Panc1 (cell line): ENCODE measurements around the gene CNGA4. TPM values are rescaled to one million over a fixed set of nuclear protein-coding genes. Genes with fewer than 3 reads are reported as not detected.

Experiments
- ATAC-seq: fragments of 200-7000 bp; cut with Tn5 transposase; 2 replicates; pipeline ENCODE4 v1.9.1; 2020; ENCODE audit warnings: mild to moderate bottlenecking, moderate library complexity
- BruUV-seq: library from RNA; stranded (reverse); fragments of 400-500 nt; replicated peaks from 2 replicates; lab custom pipeline; 2021; lab: Mats Ljungman, UMichigan
- CTCF ChIA-PET: fragments of 300-600 bp; sonication (Branson Sonifier 250); formaldehyde crosslinking; loops from one replicate; lab custom pipeline; 2022; ENCODE audit warnings: antibody characterized with exemption; lab: Charles Lee
- POLR2A ChIA-PET: fragments of 300-600 bp; sonication (Branson Sonifier 250); formaldehyde crosslinking; loops from one replicate; lab custom pipeline; 2022; ENCODE audit warnings: antibody characterized with exemption; lab: Charles Lee
- DNase-seq: peaks from one replicate; pipeline ENCODE4 v3.0.0-alpha.2; 2010; ENCODE audit warnings: low read depth, low spot score
- H3K27ac ChIP-seq: 2 replicates; pipeline ENCODE4 v1.5.1; 2011; ENCODE audit warnings: mild to moderate bottlenecking, low read length, inconsistent platforms
- H3K27me3 ChIP-seq: fragments of 200-500 bp; sonication (Bioruptor generic); 2 replicates; pipeline ENCODE4 v1.6.0; 2014; ENCODE audit warnings: low read length, inconsistent platforms; ENCODE audit not compliant: control insufficient read depth, insufficient read depth
- H3K36me3 ChIP-seq: fragments of 200-500 bp; sonication (Bioruptor generic); 2 replicates; pipeline ENCODE4 v1.5.1; 2014; ENCODE audit warnings: inconsistent platforms, mild to moderate bottlenecking, low read length, moderate library complexity; ENCODE audit not compliant: control insufficient read depth, insufficient read depth
- H3K4me1 ChIP-seq: 2 replicates; pipeline ENCODE4 v1.5.1; 2011; ENCODE audit warnings: inconsistent platforms, mild to moderate bottlenecking, low read length, moderate library complexity; ENCODE audit not compliant: control insufficient read depth, insufficient read depth
- H3K4me3 ChIP-seq, 2 experiments: 2 replicates each; pipeline ENCODE4 v1.5.1; 2011 to 2012; ENCODE audit warnings: low read depth in 2 of 2, low read length in 2 of 2, mild to moderate bottlenecking in 2 of 2, inconsistent platforms in 1 of 2, moderate library complexity in 1 of 2
- H3K9me3 ChIP-seq: fragments of 200-500 bp; sonication (Bioruptor generic); 2 replicates; pipeline ENCODE4 v1.5.1; 2014; ENCODE audit warnings: low read depth, mild to moderate bottlenecking, inconsistent platforms, low read length, moderate library complexity; ENCODE audit not compliant: control insufficient read depth, insufficient read depth
- POLR2AphosphoS5 ChIP-seq: IDR thresholded peaks from 2 replicates; pipeline ENCODE4 v1.6.1; 2012; ENCODE audit warnings: mild to moderate bottlenecking, low read depth, low read length, moderate library complexity
- REST ChIP-seq, 2 experiments: IDR thresholded peaks; 2 replicates each; pipeline ENCODE4 v1.6.1; 2011 to 2012; ENCODE audit warnings: low read depth in 2 of 2, control low read depth in 1 of 2, low read length in 1 of 2, mild to moderate bottlenecking in 1 of 2, moderate library complexity in 1 of 2; ENCODE audit not compliant: insufficient read depth in 1 of 2
- SIN3A ChIP-seq: IDR thresholded peaks from 2 replicates; pipeline ENCODE4 v1.6.1; 2012; ENCODE audit warnings: low read depth, mild to moderate bottlenecking, low read length, moderate library complexity, borderline replicate concordance; ENCODE audit not compliant: insufficient read depth
- TCF7L2 ChIP-seq: IDR thresholded peaks from 2 replicates; pipeline ENCODE4 v1.6.1; 2011; ENCODE audit warnings: mild to moderate bottlenecking, low read depth, low read length, inconsistent platforms
- in situ Hi-C: cut with HindIII; loops from 2 replicates; pipeline ENCODE4 v1.10.0; 2016; ENCODE audit warnings: low sequenced_read_pairs, low pct_unique_long_range_greater_than_20kb
- intact Hi-C: fragments of 100-400 bp; cut with micrococcal nuclease; formaldehyde crosslinking; loops from one replicate; pipeline ENCODE4 v1.10.0; 2022; ENCODE audit not compliant: unreplicated experiment
- total RNA-seq: library from RNA; stranded (reverse); gene quantifications from one replicate; pipeline ENCODE4 v1.2.1, GENCODE V29; 2021; ENCODE audit not compliant: unreplicated experiment
- TF ChIP-seq, protein P1 (sequence below): fragments of 450-650 bp; IDR thresholded peaks from 2 replicates; pipeline ENCODE4 v1.5.1; 2017; ENCODE audit warnings: mild to moderate bottlenecking

The CNGA4 gene
- total RNA-seq, 1 experiment from 2014 or later, result 0.62 TPM

GRCh38 chr11:6202041-6202440, 36.8 kb upstream of the CNGA4 start:
- Histone ChIP-seq H3K4me3 (no peak overlapping the region), H3K27ac (no peak overlapping the region), H3K36me3 (no peaks in the 10 kb centered on the region; the same call in 1 of the 2 replicates), H3K9me3 (no peaks in the 10 kb centered on the region), H3K4me1 (no peaks in the 10 kb centered on the region), H3K27me3 (no peaks in the 10 kb centered on the region)
- no peak for DNase-seq
- POLR2A ChIA-PET, result no interaction called here
- CTCF ChIA-PET, result no interaction called here
- intact Hi-C loops (no loop called here), in situ Hi-C loops (no loop called here)
- no TSS peak for BruUV-seq
- ATAC-seq, result no peak
- no peak for TF ChIP-seq TCF7L2

DNA sequence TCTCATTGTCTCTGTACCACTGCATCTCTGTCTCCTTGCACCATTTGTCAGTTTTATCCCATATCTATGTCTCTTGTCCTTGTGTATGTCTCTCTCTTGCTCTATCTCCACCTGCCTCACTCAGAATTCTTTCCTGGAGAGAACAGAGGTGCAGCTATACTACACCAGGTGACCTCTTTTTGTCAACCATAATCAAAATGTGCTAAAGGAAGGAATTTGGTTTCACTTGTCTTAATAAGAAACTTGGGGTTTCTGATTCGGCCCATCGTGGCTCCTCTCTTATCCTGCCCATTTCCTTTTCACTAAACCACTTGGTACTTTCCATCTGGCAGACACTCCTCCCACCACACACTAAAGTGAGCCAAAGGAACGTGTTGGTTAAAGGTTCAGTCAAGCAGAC, 35.6 kb upstream of the CNGA4 start:
- no peak overlapping the region for H3K4me3 ChIP-seq
- intact Hi-C loops (no loop called here), in situ Hi-C loops (no loop called here)
- no peak for ATAC-seq
- no peaks in the 10 kb centered on the region for H3K4me1 ChIP-seq
- H3K36me3 ChIP-seq, result no peaks in the 10 kb centered on the region; the same call in 1 of the 2 replicates
- no peak overlapping the region for H3K27ac ChIP-seq
- CTCF ChIA-PET, result no interaction called here
- DNase-seq, result no peak
- H3K27me3 ChIP-seq, result no peaks in the 10 kb centered on the region
- POLR2A ChIA-PET, result no interaction called here
- no peak for TF ChIP-seq SIN3A
- no peak for TF ChIP-seq REST (IDR thresholded peaks at IDR 0.05; ENCODE audit: insufficient read depth in 1 of 2, low read depth in 2 of 2, low read length in 1 of 2)
- TF ChIP-seq TCF7L2, result no peak
- no peak for TF ChIP-seq POLR2AphosphoS5
- TF ChIP-seq, protein P1, sequence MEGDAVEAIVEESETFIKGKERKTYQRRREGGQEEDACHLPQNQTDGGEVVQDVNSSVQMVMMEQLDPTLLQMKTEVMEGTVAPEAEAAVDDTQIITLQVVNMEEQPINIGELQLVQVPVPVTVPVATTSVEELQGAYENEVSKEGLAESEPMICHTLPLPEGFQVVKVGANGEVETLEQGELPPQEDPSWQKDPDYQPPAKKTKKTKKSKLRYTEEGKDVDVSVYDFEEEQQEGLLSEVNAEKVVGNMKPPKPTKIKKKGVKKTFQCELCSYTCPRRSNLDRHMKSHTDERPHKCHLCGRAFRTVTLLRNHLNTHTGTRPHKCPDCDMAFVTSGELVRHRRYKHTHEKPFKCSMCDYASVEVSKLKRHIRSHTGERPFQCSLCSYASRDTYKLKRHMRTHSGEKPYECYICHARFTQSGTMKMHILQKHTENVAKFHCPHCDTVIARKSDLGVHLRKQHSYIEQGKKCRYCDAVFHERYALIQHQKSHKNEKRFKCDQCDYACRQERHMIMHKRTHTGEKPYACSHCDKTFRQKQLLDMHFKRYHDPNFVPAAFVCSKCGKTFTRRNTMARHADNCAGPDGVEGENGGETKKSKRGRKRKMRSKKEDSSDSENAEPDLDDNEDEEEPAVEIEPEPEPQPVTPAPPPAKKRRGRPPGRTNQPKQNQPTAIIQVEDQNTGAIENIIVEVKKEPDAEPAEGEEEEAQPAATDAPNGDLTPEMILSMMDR, result no peak
- no TSS peak for BruUV-seq
- no peaks in the 10 kb centered on the region for H3K9me3 ChIP-seq

GRCh38 chr11:6204706-6205105, 34.2 kb upstream of the CNGA4 start:
- Histone ChIP-seq H3K9me3 (no peaks in the 10 kb centered on the region), H3K4me3 (no peak overlapping the region), H3K27ac (no peak overlapping the region), H3K4me1 (no peaks in the 10 kb centered on the region), H3K36me3 (no peaks in the 10 kb centered on the region; the same call in 1 of the 2 replicates), H3K27me3 (no peaks in the 10 kb centered on the region)
- CTCF ChIA-PET, result no interaction called here
- intact Hi-C loops, result no loop called here
- no peak for DNase-seq
- BruUV-seq, result no TSS peak
- in situ Hi-C loops, result no loop called here
- POLR2A ChIA-PET, result no interaction called here
- TF ChIP-seq SIN3A, result no peak
- TF ChIP-seq POLR2AphosphoS5, result no peak
- no peak for TF ChIP-seq REST (IDR thresholded peaks at IDR 0.05; ENCODE audit: insufficient read depth in 1 of 2, low read depth in 2 of 2, low read length in 1 of 2)
- ATAC-seq, result no peak
